HepG2 (cell line): ENCODE measurements around the gene ZER1. TPM values are rescaled to one million over a fixed set of nuclear protein-coding genes. Genes with fewer than 3 reads are reported as not detected.

Experiments used
- AKNA ChIP-seq: sonication (generic); formaldehyde crosslinking; IDR thresholded peaks from 2 replicates; pipeline ENCODE4 v1.4.0; 2020; ENCODE audit warnings: missing genetic modification reagents, borderline replicate concordance
- ELF1 ChIP-seq: sonication (generic); formaldehyde crosslinking; IDR thresholded peaks from 2 replicates; pipeline ENCODE4 v1.4.0; 2020; ENCODE audit warnings: missing genetic modification reagents
- ERF ChIP-seq: IDR thresholded peaks from 2 replicates; pipeline ENCODE4 v1.6.1; 2018; ENCODE audit warnings: missing biosample characterization, missing genetic modification reagents
- HDAC2 ChIP-seq: sonication (generic); formaldehyde crosslinking; IDR thresholded peaks from 2 replicates; pipeline ENCODE4 v1.4.0; 2020; ENCODE audit warnings: missing genetic modification reagents
- KDM1A ChIP-seq: IDR thresholded peaks from 2 replicates; pipeline ENCODE4 v1.6.1; 2016; ENCODE audit warnings: missing compliant biosample characterization
- KDM6A ChIP-seq: IDR thresholded peaks from 2 replicates; pipeline ENCODE4 v1.6.1; 2016; ENCODE audit warnings: low read depth
- MAFF ChIP-seq: IDR thresholded peaks from 2 replicates; pipeline ENCODE4 v1.6.1; 2011; ENCODE audit warnings: low read depth, low read length, improper control_type of control experiment
- MIXL1 ChIP-seq: IDR thresholded peaks from 2 replicates; pipeline ENCODE4 v1.6.1; 2016
- NCOA2 ChIP-seq: sonication (generic); formaldehyde crosslinking; IDR thresholded peaks from 2 replicates; pipeline ENCODE4 v1.8.0; 2022; ENCODE audit warnings: inconsistent platforms
- SAP130 ChIP-seq: IDR thresholded peaks from 2 replicates; pipeline ENCODE4 v1.6.1; 2016; ENCODE audit warnings: low read depth
- SOX6 ChIP-seq, 2 experiments: fragments of 450-650 bp in 1 of 2; sonication (generic) in 1 of 2; formaldehyde crosslinking in 1 of 2; IDR thresholded peaks; 2 replicates each; pipeline versions ENCODE4 v1.4.0 to v1.6.1; 2017 to 2020; ENCODE audit warnings: antibody characterized with exemption in 1 of 2, mild to moderate bottlenecking in 1 of 2, missing genetic modification reagents in 1 of 2
- SPEN ChIP-seq: sonication (generic); formaldehyde crosslinking; IDR thresholded peaks from 2 replicates; pipeline ENCODE4 v1.5.1; 2020; ENCODE audit warnings: low read depth, mild to moderate bottlenecking, missing genetic modification reagents
- ZBTB7B ChIP-seq: sonication (generic); formaldehyde crosslinking; IDR thresholded peaks from 2 replicates; pipeline ENCODE4 v1.4.0; 2020; ENCODE audit warnings: missing genetic modification reagents
- ZNF124 ChIP-seq: sonication (generic); formaldehyde crosslinking; IDR thresholded peaks from 2 replicates; pipeline ENCODE4 v1.4.0; 2020; ENCODE audit warnings: missing genetic modification reagents
- ZNF589 ChIP-seq: sonication (generic); formaldehyde crosslinking; conservative IDR thresholded peaks from 2 replicates; pipeline ENCODE4 v1.8.0; 2022; ENCODE audit warnings: mild to moderate bottlenecking, moderate library complexity, missing genetic modification reagents
- ZNF614 ChIP-seq: IDR thresholded peaks from 2 replicates; pipeline ENCODE4 v1.6.1; 2018; ENCODE audit warnings: missing biosample characterization, missing genetic modification reagents, inconsistent platforms, borderline replicate concordance
- ZNF639 ChIP-seq: conservative IDR thresholded peaks from 2 replicates; pipeline ENCODE4 v1.6.1; 2018; ENCODE audit warnings: missing genetic modification reagents
- ZNF724P ChIP-seq: sonication (generic); formaldehyde crosslinking; IDR thresholded peaks from 2 replicates; pipeline ENCODE4 v1.8.0; 2022; ENCODE audit warnings: missing genetic modification reagents, borderline replicate concordance
- polyA plus RNA-seq, 8 experiments: library from polyadenylated mRNA; depleted of rRNA in 3 of 8; stranded (reverse) in 7 of 8; unstranded in 1 of 8; fragments of >200 nt; fragmentation: Illumina TruSeq in 4 of 8; extraction: Trizol in 4 of 8; gene quantifications; 2 replicates each; pipeline versions ENCODE4 v1.2.1 to v1.2.3, GENCODE V29; 2011 to 2016; ENCODE audit warnings: low read depth in 4 of 8, missing spikeins in 1 of 8, mixed read lengths in 1 of 8; ENCODE audit not compliant: insufficient read depth in 1 of 8
- total RNA-seq, 5 experiments: library from RNA; depleted of rRNA; stranded (reverse); fragments of >200 nt; fragmentation: Illumina TruSeq; extraction: Trizol; gene quantifications; 2 replicates each; pipeline ENCODE4 v1.2.3, GENCODE V29; 2016; ENCODE audit warnings: low read depth in 1 of 5
- TF ChIP-seq, protein P1 (sequence below): sonication (generic); formaldehyde crosslinking; conservative IDR thresholded peaks from 2 replicates; pipeline ENCODE4 v1.8.0; 2022; ENCODE audit warnings: mild to moderate bottlenecking, moderate library complexity, missing genetic modification reagents

The ZER1 gene
- total and polyA plus RNA-seq, 2 of the 13 experiments (the other 11 are each of a cell fraction or from before 2014, with no cell fraction given), result 7.7 to 40.0 TPM

GRCh38 chr9:128762671-128763449 is 8.9 kb downstream of the ZER1 start (continued):
- TF ChIP-seq SOX6 (IDR thresholded peaks at IDR 0.05) (no peak), SOX6 (CRISPR knock-in tag; IDR thresholded peaks at IDR 0.05) (0 out of 2 replicates have a peak, but pooled peaks have one; percentile 23), KDM6A (CRISPR knock-in tag) (peak; percentile 35; the same call in 1 of the 2 replicates), NCOA2 (0 out of 2 replicates have a peak, but pooled peaks have one; percentile 21), HDAC2 (CRISPR knock-in tag) (peak; percentile 28; the same call in 1 of the 2 replicates), SAP130 (CRISPR knock-in tag) (peak; percentile 61), ZNF639 (no peak), ZNF589 (CRISPR knock-in tag) (no peak), ZNF614 (CRISPR knock-in tag) (0 out of 2 replicates have a peak, but pooled peaks have one; percentile 19), ZBTB7B (CRISPR knock-in tag) (0 out of 2 replicates have a peak, but pooled peaks have one; percentile 70), KDM1A (CRISPR knock-in tag) (no peak), ELF1 (peak; percentile 69), MIXL1 (CRISPR knock-in tag) (peak; percentile 47), ERF (CRISPR knock-in tag) (peak; percentile 16; the same call in 1 of the 2 replicates), AKNA (CRISPR knock-in tag) (no peak), SPEN (CRISPR knock-in tag) (peak; percentile 48), MAFF (peak; percentile 62), ZNF124 (CRISPR knock-in tag) (no peak), ZNF724P (CRISPR knock-in tag) (0 out of 2 replicates have a peak, but pooled peaks have one; percentile 71)
- TF ChIP-seq, protein P1, sequence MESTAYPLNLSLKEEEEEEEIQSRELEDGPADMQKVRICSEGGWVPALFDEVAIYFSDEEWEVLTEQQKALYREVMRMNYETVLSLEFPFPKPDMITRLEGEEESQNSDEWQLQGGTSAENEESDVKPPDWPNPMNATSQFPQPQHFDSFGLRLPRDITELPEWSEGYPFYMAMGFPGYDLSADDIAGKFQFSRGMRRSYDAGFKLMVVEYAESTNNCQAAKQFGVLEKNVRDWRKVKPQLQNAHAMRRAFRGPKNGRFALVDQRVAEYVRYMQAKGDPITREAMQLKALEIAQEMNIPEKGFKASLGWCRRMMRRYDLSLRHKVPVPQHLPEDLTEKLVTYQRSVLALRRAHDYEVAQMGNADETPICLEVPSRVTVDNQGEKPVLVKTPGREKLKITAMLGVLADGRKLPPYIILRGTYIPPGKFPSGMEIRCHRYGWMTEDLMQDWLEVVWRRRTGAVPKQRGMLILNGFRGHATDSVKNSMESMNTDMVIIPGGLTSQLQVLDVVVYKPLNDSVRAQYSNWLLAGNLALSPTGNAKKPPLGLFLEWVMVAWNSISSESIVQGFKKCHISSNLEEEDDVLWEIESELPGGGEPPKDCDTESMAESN (CRISPR knock-in tag), result peak; percentile 75
